H54 (cell line): ENCODE measurements around the gene GPR108.
"Not testable (repeated sequence)": the region's sequence is repeated elsewhere in the genome, so short reads cannot be mapped to it uniquely, and the experiment has no call there.

Experiments
- DNase-seq: peaks from one replicate; pipeline ENCODE4 v3.0.0; 2011; ENCODE audit warnings: low spot score, mixed read lengths; ENCODE audit not compliant: insufficient read length
- FAIRE-seq: peaks from 3 replicates; lab custom pipeline; 2011; peaks lifted over from hg19 to GRCh38; lab: Jason Lieb, UNC
- POLR2A ChIP-seq: IDR thresholded peaks from 2 replicates; pipeline ENCODE4 v1.6.1; 2011; ENCODE audit warnings: low read depth, mild to moderate bottlenecking, low read length

Gene GPR108

DNA sequence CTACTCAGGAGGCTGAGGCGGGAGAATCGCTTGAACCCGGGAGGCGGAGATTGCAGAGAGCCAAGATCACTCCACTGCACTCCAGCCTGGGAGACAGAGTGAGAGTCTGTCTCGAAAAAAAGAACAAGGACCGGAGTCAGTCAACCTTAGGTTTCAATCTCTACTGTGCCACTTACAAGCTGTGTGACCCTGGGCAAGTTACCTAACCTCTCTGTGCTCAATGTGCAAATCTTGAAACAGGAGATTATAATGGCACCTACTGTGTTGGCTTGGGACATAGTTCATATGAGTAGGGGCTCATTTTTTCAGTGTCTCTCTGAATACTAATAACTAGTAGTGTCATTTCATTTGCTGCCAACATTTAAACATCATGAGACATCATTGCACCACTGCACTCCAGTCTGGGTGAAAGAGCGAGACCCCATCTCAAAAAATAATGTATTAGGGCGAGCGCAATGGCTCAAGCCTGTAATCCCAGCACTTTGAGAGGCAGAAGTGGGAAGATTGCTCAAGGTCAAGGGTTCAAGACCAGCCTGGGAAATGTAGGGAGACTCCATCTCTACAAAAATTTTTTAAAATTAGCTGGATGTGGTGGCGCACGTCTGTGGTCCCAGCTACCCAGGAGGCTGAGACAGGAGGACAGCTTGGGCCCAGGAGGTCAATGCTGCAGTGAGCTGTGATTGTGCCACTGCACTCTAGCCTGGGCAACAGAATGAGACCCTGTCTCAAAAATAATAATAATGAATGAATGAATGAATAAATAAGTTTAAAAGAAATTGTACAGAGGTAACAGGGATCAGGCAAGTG lies 22.4 kb downstream of the GPR108 start:
- FAIRE-seq (no peak), DNase-seq (no peak)
- no peak for TF ChIP-seq POLR2A

DNA sequence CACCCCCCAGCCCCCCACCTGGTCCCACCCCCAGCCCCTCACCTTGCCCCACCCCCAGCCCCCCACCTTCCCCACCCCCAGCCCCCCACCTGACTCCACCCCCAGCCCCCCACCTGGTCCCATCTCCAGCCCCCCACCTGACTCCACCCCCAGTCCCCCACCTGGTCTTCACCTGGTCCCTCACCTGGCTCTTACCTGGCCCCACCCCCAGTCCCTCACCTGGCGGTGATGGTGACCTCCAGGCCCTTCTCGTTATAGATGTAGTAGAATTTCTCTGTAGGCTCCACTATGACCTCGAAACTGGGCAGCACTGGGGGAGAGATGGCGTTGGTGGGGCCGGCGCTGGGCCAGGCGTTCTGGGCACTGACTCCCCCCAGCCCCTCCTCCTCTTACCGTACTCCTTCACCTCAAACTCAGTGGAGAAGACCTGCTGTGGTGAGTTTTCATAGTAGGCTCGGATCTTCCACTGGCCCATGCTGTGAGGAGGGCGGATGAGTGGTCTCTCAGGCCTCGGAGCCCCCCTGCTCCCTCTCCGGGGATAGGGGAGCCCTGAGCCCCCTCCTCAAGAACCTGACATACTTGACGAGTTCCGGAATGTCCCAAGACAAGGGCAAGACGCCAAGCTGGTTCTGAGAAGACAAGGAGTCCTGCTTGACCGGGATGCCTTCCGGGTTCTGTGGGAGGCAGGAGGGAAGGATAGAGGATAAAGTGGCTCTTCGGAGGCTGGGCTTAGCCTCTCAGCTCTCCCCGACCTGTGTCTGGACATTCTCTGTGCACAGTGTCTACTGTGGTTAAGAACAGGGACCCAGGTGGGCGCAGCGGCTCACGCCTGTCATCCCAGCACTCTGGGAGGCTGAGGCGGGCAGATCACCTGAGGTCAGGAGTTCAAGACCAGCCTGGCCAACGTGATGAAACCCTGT lies 23.3 kb downstream of the GPR108 start:
- TF ChIP-seq POLR2A = no peak
- no peak for DNase-seq
- no peak for FAIRE-seq

DNA sequence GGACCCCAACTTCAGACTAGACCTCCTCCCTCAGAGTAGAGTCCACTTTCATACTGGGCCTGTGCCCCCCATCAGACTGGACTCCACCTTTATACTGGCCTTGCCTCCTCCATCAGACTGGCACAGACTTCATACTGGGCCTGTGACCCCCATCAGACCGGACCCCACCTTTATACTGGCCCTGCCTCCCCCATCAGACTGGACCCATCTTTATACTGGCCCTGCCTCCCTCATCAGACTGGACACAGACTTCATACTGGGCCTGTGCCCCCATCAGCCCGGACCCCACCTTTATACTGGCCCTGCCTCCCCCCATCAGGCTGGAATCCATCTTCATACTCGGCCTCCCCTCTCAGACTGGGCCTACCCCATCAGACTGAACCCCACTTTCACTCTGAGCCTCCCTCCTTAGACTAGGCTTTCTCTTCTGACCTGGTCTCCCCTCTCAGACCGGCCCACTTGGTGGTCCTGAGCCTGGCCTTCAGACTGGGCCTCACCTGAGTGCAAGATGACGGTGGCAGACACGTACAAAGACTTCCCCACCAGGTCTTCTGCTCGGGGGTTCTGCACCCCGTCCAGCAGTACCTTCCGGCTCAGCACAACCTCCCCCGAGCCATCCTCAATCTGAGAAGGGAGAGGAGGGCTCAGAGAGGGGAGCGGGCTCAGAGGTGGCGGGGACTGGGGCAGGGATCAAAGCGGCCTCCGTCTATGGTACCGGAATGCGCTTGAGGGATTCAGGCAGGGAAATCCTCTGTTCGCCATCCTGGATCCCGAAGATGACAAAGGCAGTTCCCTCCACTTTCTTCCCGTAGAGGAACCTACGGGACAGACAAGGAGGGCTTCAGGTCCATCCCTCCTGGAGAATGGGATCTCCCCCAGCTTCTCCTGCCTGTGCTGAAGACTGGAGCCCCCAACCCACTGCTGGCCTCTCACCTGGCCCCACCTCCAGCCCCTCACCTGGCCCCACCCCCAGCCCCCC lies 24.4 kb downstream of the GPR108 start:
- TF ChIP-seq POLR2A = no peak
- FAIRE-seq (no peak), DNase-seq (no peak)

DNA sequence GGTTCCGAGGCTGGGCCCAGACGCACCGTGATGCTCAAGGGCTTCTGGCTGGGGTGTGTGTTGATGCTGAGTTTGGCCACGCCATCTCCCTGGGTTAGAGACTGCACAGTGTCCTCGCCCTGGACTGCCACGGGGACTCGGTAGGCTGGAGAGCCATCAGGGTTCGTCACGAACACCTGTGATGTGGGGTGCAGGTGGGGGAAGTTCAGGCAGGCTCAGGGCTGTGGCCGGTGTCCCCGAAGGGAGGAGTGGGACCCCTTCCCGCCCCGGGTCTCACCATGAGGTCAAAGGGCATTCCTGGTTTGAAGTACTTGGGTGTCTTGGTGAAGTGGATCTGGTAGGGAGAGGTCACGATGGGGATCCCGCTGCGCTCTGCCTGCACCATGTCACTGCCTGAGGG lies 25.1 kb downstream of the GPR108 start:
- FAIRE-seq (no peak), DNase-seq (no peak)
- TF ChIP-seq POLR2A = no peak

DNA sequence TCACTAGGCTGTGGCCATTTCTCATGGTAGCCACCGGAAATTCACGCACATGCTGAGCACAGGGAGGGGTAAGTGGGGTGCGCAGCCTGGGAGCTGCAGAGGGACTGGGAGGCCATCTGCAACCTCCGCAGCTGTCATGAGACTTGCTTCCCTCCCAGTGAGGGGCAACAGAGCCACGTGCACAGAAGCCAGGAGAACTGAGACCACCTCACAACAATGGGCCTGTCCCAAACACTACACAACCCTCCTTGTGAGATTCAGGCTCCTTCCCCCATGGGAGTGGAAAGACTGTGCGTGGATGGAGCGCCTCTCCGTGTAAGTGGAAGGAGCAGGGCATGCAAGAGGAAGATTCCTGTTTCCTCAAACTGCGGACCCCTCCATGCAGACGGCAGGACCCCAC lies 25.8 kb downstream of the GPR108 start:
- no peak for TF ChIP-seq POLR2A
- DNase-seq = no peak
- no peak for FAIRE-seq

DNA sequence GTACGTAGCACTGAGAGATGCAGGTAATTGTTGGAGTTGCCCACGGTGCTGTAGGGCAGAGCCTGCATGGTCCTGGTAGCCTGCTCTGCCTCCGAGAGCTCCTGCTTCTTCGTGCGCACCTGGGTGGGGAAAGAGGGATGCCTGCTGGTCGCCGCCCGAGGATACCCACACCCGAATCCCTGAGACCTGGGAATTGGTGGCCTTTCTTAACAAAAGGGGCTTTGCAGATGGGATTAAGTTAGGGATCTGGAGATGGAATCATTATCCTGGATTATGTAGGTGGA lies 26.4 kb downstream of the GPR108 start:
- DNase-seq = no peak
- FAIRE-seq = no peak
- no peak for TF ChIP-seq POLR2A

DNA sequence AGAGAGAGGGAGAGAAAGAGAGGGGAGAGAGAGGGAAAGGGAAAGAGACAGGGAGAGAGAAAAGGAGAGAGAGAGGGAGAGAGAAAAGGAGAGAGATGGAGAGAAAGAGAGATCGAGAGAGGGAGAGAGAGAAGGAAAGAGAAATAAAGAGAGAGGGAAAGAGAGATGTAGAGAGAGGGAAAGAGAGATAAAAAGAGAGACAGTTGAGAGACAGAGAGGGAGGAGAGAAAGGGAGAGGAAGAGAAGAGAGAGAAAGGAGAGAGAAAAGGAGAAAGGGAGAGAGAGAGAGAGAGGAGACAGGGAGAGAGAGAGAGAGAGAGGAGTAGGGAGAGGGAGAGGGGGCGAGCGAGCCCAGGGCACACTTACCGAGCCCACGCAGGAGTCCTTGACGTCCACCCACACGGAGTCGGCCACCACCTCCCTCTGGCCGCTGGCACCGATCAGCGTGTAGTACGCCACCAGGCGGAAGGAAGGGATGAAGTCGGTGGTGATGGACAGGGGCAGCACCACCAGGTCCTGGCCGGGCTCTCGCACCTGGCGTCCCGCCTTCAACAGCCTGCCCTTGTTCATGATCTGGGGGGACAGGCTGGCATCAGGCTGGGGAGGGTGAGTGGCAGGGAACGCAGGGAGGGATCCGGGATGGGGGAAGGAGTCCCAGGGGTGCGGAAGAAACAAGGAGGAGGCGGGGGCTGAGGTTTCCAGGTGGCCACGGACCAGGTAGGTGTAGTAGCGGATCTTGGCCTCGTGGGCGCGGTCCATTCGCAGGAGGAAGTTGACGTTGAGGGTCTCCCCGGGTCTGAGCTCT lies 26.9 kb downstream of the GPR108 start:
- TF ChIP-seq POLR2A = no peak
- no peak for FAIRE-seq
- DNase-seq = no peak

DNA sequence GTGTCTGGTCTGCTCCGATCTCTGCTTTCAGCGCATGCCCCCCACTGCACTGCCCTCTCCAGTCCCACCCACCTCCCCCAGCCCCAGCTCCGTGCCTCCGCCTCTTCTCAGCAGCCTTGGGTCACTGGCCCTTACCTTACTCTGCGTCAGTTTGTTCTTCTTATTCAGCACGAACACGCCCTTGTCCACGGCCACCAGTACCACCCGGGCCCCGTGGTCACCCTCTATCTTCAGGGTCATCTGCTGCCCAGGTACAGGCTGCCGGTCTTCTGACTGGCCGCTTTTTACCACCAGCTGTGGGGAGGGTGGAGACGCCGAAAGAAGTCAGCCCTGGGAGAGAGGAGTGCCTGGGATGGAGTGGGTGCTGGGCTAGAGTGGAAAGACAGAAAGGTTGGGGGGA lies 27.8 kb downstream of the GPR108 start:
- DNase-seq = no peak
- no peak for TF ChIP-seq POLR2A
- FAIRE-seq = no peak

DNA sequence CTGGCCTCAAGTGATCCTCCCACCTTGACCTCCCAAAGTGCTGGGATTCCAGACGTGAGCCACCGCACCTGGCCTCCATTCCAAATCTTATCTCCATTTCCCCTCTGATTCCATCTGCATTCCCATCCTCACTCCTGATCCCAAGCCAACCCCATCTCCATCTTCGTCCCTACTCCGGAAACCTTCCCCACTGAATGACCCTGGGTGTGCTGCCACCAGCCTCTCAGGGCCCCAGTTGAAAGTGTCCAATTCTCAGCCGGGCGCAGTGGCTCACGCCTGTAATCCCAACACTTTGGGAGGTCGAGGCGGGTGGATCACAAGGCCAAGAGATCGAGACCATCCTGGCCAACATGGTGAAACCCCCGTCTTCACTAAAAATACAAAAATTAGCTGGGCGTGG lies 28.5 kb downstream of the GPR108 start:
- DNase-seq, FAIRE-seq: not testable (repeated sequence)

DNA sequence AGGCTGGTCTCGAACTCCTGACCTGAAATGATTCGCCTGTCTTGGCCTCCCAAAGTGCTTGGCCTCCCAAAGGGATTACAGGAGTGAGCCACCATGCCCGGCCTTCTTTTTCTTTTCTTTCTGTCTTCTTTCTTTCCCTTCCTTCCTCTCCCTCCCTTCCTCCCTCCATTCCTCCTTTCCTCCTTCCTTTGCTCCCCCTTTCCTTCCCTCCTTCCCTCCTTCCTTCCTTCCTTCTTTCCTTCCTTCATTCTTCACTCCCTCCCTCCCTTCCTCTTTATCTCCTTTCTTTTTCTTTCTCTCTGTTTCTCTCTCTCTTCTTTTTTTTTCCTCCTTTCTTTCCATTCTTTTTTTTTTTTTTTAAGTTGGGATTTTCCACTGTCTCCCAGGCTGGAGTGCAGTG lies 29.0 kb downstream of the GPR108 start:
- DNase-seq (no peak), FAIRE-seq (no peak)

DNA sequence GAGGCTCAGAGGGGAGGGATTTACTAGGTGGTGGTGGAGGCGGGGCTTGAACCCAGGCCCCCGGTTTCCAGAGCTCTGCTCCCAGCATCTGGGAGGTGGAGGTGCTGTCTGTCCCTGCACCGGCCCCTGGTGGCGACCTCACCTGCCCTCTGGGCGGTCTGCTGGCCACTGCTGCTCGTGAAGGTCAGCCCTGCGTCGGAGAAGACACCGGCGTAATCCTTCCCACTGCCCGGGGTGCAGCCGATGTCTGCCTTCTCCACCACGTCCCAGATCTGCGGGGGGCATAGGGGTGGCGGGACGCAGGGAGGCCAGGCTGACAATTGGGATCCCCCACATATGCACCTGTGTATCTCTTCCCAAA lies 29.7 kb downstream of the GPR108 start:
- no peak for DNase-seq
- no peak for TF ChIP-seq POLR2A
- no peak for FAIRE-seq

More for the DNA sequence above, 29.0 kb downstream of the GPR108 start:
- no peak for TF ChIP-seq POLR2A

DNA sequence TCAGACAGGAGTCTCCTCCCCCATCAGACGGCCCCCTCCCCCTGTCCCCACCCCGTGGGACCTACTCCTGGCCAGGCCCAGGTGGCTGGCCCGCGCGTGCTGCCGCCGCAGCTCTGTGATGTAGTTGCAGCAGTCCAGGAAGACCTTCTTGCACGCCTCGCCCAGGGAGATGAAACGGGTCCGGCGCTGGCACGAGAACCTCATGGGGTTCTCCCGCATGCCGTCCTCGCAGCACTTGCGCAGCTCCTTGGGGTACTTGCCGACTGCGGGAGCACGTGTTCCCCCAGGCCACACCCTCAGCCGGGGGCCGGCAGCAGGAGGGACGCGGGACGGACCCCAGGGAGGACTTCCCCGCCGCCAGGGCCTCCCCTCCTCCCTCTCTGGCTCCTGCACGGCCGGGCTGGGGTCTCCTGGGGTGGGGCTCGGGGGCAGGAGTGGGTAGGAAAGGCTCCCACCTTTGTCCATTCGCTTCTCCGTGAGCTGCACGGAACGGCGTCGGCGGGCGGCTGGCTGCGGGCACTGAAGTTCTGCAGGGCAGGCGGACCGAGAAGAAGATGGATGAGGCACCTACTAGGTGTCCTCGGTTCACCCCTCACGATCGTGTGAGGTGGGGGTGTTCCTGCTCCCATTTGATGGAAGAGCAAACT lies 30.2 kb downstream of the GPR108 start:
- TF ChIP-seq POLR2A = no peak
- DNase-seq = no peak
- no peak for FAIRE-seq

DNA sequence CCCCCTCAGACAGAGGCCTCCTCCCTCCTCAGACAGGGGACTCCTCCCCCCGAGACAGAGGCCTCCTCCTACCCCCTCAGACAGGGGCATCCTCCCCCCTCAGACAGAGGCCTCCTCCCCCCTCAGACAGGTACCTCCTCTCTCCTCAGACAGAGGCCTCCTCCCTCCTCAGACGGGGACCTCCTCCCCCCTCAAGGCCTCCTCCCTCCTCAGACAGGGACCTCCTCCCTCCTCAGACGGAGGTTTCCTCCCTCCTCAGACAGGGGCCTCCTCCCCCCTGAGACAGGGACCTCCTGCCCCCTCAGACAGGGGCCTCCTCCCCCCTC lies 30.8 kb downstream of the GPR108 start:
- FAIRE-seq = no peak
- DNase-seq = no peak
- no peak for TF ChIP-seq POLR2A
